Embryonic facial prominence (tissue), 1 donor: ENCODE results near the gene GMPR2.
"Not testable (repeated sequence)": the region's sequence is repeated elsewhere in the genome, so short reads cannot be mapped to it uniquely, and the experiment has no call there.

ENCODE experiments used
- DNase-seq: peaks from one replicate; pipeline ENCODE4 v3.0.0-alpha.2; 2016; ENCODE audit errors: extremely low spot score

GMPR2 gene

GRCh38 chr14:24231263-24232120, 1.2 kb upstream of the GMPR2 start:
- no peak for DNase-seq

DNA sequence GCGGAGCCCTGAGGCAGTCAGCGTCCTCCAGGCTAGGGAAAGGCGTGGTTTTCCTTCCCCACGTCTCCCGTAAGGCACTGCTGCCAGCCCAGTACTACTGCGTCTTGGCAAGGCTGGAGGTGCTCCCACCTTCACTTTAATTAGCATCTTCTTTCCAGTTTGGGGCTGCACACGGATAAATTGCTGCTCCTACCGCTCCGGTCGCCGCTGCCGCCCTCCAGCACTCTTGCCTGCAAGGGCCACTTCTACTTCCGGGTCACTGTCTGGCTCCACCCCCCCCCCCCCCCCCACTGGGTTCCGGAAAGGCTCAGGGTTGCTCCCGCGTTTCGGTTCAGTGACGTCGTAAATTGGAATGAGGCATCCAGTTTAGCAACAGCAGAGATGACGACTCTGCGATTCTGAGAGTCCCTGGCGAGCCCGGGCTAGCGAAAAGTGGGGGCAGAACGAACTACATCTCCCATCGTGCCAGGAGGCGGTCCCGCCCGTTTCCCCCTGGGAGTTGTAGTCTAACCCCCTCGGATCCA, 546 bp upstream of the GMPR2 start, which contains the start of gene NEDD8:
NEDD8 (minus strand) TSS at position 247 of the 524 bp plus-strand sequence; CDS start at position 147, 100 bp downstream.
- peak; percentile 77 for DNase-seq

GRCh38 chr14:24233538-24233866, 773 bp downstream of the GMPR2 start:
- no peak for DNase-seq

- no peak for DNase-seq
Observed at GRCh38 chr14:24234095-24235005, 1.6 kb downstream of the GMPR2 start.

GRCh38 chr14:24235804-24236688, 3.3 kb downstream of the GMPR2 start:
- DNase-seq = no peak

GRCh38 chr14:24236689-24237462, 4.1 kb downstream of the GMPR2 start:
- DNase-seq = no peak

GRCh38 chr14:24237463-24237955, 4.8 kb downstream of the GMPR2 start:
- DNase-seq = no peak

- no peak for DNase-seq
Observed at GRCh38 chr14:24238123-24238522, 5.4 kb downstream of the GMPR2 start.

GRCh38 chr14:24238527-24239037, 5.9 kb downstream of the GMPR2 start:
- DNase-seq = no peak

- DNase-seq = no peak
Observed at GRCh38 chr14:24240110-24240918, 7.6 kb downstream of the GMPR2 start.

DNA sequence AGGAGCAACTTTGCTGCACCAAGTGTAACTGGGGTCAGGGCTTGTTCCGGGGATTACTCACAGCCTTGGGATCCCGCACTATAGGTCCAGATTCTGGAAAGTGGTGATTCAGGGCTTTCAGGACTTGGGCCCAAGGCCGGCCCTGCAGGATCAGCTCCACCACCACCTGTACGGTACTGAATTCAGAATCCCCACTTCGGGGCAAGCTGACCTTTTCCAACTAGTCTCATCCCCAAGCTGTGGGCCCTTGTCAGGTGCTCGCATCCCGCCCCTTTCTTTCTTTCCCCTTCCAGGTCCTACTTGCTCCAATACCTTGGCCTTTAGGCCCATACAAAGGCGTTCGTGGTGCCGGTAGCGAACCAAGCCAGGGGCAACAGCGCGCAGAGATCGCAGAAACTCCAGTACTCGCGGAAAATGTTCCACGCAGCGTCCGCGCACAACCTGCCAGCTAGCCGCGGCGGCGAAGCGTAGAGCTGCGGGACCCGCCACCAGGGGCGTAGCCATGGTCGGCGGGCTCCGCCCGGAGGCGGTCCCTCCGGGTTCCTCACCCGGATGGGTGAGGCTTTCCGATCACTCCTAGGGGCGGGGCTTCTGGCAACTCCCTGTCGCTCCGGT, 9.2 kb downstream of the GMPR2 start:
- DNase-seq = peak; percentile 99

DNA sequence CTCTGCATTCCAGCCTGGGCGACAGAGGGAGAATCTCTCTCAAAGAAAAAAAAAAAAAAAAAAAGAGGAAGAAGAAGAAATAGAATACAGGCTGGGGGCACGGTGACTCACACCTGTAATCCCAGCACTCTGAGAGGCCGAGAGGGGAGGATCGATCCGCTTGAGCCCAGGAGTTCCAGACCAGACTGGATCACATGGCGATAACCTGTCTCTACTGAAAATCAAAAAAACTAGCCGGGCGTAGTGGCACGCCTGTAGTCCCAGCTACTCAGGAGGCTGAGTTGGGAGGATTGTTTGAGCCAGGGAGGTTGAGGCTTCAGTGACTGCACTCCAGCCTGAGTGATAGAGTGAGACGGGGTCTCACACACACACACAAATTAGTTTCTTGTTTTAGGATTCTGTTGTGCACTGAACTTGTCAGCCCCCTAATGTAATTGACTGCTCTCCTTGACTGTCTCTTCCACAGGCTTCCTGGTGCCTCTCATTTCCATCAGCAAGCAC, 10.7 kb downstream of the GMPR2 start:
- DNase-seq = no peak

DNA sequence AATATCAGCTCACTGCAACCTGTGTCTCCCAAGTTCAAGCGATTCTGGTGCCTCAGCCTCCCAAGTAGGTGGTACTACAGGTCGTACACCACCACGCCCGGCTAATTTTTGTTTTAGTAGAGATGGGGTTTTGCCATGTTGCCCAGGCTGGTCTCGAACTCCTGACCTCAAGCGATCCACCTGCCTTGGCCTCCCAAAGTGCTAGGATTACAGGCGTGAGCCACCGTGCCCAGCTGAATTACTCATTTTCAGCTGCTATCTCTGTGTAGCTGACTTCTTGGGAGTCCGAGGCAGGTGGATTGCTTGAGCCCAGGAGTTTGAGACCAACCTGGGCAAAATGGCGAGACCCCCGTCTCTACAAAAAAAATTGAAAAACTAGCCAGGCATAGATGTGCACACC, 12.6 kb downstream of the GMPR2 start:
- DNase-seq = not testable (repeated sequence)

- no peak for DNase-seq
Observed at GRCh38 chr14:24246765-24247212, 14.1 kb downstream of the GMPR2 start.

GRCh38 chr14:24247422-24247821, 14.7 kb downstream of the GMPR2 start:
- DNase-seq = no peak

DNA sequence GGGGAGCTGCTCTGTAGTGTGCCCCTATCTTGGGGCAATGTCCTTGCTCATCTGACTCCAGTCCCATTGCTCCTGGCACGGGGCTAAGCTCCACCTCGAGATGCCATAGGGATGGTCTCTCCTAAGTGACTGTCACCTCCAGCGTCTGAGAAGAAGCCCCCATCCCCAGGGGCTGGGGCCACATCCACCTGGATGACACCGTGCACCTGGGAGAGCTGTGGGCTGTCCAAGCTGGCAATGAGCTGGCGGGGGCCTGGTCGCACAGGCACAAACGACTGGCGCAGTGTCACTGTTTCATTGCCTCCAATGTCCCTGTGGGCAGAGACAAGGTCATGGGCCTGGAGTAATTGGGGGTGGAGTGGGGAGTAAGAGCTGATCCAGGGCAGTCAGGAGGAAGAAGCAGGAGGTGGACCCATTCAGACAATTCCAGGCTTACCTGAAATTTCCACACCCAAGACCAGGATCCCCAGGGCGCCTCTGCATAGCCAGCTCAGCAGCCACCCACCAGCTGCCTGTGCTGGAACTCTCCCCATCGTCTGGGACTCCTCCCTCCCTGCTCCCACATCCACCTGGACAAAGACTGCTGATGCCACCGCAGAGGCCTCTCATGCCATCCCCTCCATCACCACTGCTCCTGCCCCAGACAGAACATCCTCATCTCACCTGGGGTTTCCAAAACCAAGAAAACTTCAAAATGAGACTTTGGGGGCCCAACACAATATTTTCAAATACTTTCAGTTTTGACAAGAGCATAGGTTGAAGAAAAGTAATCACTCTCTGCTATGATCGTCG, 16.7 kb downstream of the GMPR2 start:
- no peak for DNase-seq

DNA sequence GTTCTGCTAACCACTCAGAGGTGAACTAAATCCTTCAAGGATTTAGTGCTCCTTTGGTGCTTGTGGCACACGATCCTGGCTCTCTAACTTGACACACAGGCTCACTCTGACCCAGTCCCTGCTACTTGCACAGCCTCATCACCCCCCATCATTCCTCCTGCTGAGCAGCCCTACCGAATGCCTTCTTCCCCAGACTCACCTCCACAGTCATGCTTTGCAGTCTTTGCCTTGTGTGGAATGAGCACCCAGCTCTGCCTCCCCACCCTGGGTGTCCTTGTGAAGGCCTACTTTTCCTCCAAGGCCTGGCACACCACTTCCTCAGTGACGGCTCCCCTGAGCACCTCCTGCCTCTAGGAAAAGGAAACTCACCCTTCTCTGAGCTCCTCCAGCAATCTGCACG, 17.6 kb downstream of the GMPR2 start:
- DNase-seq = no peak

- DNase-seq = no peak
Observed at GRCh38 chr14:24251880-24252288, 19.2 kb downstream of the GMPR2 start.
